Measurements from ENCODE around the gene BORCS5.
"Not testable (repeated sequence)": the region's sequence is repeated elsewhere in the genome, so short reads cannot be mapped to it uniquely, and the experiment has no call there.

Gene BORCS5

DNA sequence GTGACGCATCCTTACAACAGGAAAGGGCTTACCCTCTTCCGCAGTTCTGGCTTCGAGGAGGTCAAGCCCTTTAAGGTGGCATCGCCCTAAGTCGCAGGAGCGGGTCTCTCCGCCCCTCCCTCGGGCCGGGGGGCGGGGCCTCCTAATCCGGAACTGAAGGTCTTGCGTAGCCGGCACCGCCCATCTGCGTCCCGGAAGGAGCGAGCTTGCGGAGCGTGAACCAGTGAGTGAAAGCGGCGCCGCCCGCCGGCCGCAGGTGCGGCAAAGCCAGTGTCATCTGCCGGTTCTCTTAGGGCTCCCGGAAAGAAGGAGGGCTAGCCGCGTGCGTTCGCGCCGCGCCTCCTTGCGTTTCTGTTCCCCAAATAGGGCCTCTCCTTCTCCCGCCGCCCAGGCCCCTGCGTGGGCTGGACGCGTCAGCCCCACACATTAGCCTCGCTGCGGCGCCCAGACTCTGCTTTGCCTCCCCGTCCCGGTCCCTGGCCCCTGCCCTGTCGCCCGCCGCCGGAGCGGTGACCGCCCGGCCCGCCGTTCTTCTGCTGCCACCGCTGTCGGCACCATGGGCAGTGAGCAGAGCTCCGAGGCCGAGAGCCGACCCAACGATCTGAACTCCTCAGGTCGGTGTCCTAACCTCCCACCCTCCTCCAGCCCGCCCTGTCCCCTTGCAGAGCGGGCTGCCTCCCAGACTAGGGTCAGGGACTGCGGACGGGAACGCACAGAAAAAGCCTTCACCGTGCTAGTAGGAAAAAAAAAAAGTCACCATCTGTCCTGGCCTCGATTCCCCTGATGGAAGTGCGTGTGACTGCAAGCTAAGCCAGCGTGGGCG lies at the start of gene BORCS5:
TSS of gene BORCS5 (plus strand) at position 183 of the 823 bp plus-strand sequence. CDS start at position 557, 374 bp downstream.
- DNase-seq, result peak; percentile 92 to 97 (median 94)

DNA sequence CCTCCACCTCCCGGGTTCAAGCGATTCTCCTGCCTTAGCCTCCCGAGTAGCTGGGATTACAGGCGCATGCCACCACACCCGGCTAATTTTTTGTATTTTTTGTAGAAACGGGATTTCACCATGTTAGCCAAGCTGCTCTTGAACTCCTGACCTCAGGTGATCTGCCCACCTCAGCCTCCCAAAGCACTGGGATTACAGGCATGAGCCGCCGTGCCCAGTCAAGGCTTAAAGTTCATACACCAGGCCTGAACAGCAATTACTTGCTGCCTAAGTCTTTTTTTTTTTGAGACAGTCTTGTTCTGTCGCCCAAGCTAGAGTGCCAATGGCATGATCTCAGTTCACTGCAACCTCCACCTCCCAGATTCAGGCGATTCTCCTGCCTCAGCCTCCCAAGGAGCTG lies 46.2 kb upstream of the BORCS5 start:
- not testable (repeated sequence) for DNase-seq

DNA sequence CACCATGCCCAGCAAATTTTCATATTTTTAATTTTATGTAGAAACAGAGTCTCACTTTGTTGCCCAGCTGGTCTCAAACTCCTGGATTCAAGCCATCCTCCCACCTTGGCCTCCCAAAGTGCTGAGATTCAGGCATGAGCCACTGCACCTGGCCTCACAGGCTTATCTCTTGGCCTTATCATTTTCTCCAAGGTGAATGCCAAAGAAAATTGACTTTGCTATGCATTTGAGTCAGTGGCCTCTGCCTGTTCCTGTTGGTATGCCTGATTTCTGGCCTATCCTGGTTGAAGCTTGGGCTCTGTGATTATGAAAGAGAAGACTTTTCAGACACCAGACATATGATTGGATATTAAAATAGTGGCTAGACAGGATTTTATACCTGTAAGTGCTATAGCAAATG lies 41.0 kb upstream of the BORCS5 start:
- no peak for DNase-seq

DNA sequence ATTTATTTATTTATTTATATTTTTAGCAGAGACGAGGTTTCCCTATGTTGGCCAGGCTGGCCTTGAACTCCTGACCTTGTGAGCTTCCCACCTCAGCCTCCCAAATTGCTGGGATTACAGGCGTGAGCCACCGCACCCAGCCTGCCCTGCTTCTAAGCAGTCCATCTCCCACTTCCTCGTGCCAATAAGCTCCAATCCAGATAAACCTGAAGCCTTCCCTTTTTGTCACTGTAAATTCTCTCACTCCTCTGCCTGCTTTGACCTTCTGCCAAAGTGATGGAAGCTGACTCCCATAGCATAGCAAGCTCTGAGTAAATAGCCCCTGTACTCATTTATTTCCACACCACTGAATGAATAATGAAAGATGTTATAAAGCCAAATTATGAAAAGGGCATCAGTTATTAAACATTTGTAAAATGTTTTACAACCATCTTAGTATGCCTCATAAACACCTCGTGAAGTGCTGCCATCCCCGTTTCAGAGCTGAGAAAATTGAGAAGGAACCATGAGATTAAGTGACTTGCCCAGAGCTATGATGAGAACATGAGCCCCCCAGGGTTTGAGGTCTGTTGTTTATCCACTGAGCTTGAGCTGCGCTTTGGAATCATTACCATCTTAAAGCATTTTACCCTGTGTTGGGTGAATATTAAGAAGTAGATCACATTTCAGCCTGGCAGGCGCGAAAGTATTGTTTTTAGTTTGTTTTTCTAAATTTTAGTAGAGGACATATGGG lies 37.3 kb upstream of the BORCS5 start:
- no peak for DNase-seq

DNA sequence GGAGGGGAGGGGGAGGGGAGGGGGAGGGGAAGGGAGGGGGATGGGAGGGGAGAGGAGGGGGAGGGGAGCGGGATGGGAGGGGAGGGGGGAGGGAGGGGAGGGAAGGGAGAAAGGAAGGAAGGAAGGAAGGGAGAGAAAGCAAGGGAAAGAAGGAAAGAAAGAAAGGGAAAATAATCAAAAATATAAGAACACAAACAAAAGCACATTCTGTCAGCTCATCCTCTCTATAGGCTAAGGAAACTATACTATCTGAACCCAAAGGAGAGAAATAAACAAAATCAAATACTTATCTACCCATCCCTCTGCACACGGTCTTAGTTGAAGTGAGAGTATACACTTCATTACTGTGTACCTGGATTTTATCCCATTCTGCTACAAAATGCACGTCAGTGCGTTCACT lies 33.8 kb upstream of the BORCS5 start:
- no peak for DNase-seq

DNA sequence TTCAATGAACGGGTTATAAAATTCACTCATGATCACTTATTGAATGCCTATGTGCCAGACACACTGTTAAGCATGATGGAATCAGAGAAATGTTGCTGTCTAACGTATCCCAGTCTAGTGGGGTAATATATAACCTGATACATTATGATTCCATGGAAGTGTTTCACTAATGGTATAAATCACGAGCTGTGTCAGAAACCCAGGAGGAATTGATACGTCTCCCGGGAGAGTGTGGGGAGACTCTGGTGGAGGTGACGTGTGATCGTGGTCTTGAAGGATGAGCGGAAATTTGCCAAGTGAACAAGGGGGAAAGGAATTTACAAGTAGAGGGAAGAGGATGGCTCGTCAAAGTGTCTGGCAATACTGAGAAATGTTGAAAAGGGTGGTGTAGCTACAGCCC lies 33.3 kb upstream of the BORCS5 start:
- DNase-seq, result no peak

DNA sequence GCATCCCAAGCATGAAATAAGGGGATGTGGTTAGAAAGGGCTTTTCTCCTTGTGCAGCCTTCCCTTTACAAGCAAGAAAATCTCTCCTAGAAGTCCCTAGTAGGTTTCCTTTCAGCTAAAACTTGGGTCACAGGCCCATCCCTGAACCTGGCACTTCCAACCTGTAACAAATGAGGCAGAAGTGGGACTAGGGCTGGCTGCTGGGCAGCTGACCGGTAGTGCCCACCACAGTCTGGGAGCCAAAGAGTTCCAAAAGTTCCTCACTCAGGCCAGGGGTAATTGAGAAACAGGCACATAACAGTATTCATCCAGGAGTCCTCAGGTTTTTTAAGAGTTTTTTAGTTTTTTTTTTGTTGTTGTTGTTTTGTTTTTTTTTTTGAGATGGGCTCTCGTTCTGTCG lies 30.6 kb upstream of the BORCS5 start:
- DNase-seq, result no peak

DNA sequence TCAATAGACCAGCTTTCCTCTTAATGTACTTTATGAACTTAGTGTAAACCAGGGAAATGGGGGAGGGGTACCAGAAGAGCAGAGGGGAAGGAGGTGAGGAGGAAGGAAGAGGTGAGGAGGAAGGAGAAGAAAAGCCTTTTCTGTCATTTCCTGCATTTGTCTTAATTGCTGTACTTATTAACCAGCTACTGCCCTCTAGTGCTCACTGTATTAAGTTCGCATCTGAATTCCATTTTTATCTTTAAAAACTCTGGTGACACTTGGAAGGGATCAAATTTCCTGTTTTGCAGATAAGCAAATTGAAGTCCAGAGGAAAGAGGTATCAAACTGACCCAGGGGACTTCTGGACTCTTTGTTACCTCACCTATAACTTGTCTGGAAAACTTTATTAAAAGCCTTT lies 29.1 kb upstream of the BORCS5 start:
- peak in 4 of 6 experiments; percentile 8 to 69 (median 54) for DNase-seq

DNA sequence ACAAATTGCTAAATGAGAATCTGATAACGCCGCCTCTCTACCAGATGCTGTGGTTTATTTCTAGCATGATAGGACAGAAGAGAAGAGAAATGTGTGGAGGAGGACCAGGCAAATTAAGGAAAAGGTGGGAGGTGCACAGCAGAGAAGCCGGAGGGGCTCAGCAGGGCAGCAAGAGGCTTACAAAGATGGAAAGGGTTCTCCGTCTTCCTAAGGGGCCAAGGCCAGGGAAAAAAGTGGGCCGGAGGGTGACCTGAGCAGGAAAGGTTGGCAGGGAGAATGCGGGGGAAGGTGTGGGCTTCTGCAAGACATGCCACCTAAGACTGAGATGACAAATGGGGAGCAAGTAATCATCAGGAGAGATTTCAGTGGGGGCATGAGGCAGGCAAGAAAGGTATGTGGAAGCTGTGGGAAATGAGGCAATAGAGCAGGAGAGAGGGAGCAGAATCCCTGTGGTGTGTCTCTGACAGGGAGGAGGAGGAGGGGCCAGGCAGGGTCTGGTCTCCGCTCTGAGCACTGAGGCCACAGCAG lies 25.6 kb upstream of the BORCS5 start:
- no peak for DNase-seq

DNA sequence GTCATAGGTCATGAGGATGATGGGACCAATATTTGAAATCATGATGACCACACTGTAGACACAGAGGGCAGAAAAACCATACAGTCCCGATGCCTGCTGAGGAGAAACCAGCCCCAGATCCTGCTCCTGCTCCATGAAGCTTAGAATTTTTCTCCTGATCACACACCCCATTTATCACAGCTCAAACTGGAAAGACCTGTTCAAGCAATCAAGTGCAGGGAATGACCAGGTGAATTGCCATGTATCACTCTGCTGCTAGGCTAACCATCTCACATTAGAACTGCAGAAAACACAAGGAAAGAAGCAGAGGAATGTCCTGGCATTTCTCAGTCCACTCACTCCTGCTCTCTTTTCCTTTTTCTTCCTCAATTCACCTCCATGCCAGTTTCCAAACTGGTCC lies 25.0 kb upstream of the BORCS5 start:
- no peak for DNase-seq

DNA sequence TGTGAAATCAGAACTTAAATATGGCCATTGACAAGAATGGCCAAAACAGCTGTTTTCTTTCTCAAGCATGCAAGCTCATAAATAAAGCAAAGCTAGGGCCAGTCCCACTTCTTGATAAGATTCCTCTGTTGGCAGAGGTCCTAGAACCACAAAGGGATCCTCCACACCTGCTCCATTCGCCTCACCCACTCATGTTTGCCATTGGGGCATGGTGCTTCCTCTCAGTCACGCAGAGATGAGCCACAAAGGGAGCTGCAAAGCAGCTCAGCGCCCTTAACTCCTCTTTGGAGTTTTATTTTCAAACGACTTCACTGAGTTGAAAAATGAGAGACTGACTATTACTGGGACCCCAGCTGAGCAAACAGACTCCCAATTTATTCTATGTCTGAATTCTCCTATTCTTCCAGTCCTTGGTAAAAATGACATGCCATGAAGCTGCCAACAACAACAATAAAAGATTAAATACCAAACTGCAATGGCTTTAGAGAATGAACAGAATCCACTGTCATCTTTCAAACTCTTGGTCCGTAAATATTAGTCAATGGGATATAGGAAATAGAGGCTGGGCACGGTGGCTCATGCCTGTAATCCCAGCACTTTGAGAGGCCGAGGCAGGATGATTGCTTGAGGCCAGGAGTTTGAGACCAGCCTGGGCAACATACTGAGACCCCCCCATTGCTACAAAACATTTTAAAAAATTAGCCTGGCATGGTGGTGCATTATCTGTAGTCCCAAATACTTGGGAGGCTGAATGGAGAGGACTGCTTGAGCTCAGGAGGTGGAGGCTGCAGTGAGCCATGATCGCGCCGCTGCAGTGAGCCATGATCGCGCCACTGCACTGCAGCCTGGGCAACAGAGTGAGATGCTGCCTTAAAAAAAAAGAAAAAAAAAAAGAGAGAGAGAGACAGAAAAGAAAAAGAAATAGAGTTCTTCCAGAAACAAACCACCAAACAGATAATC lies 23.2 kb upstream of the BORCS5 start:
- DNase-seq, result no peak

DNA sequence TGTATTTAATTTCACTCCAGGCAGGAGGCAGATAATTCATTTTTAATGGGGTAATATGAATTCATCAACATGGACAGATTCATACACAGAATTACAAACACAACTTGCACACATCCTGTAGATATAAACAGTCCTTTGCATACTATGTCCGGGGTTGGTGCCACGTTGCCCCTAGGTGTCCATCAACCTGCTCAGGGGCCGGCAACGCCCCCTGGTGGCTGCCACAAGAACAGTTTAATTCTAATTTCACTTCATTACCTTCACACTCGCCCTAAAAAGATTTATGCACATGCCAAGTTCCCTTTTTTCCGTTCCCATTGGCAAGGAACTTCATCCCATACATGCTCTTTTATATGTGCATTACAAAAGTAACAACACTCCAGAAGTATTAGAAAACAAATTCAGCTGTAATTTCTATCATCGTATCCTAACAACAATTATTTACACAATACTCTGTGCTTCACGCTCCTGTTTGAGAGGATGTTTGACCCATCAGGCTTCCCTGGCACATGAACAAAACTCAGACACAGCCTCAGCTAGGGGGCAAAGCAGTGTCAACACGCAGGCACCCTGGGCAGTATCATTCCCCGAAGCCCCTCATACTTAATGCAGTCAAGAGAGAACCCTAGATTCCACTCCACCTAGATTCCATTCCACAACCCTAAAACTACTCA lies 22.4 kb upstream of the BORCS5 start:
- peak; percentile 4 to 58 (median 43) for DNase-seq

DNA sequence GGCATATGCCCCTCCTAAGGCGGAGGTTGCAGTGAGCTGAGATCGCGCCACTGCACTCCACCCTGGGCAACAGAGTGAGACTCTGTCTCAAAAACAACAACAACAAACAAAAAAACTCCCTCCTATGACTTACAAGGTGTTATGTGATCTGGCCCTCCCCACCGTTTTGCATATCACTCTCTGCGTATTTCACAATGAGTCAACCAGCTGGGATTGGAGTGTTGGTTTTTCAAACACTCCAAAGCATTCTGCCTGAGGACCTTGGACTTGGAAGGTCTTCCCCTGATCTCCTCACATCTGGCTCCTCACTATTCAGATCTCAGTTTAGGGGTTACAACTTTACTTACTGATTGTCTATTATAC lies 20.8 kb upstream of the BORCS5 start:
- no peak for DNase-seq

DNA sequence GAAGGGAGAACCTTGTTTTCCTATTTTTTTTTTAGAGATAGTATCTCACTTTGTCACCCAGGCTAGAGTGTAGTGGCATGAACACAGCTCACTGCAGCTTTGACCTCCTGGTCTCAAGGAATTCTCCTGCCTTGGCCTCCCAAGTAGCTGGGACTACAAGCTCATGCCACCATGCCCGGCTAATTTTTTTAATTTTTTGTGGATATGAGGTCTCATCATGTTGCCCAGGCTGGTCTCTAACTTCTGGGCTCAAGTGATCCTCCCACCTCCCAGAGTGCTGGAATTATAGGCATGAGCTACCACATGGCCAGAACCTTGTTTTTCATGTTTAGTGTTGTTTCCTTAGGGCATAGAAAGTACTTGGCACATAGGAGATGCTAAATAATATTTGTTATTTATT lies 20.4 kb upstream of the BORCS5 start:
- DNase-seq, result no peak

DNA sequence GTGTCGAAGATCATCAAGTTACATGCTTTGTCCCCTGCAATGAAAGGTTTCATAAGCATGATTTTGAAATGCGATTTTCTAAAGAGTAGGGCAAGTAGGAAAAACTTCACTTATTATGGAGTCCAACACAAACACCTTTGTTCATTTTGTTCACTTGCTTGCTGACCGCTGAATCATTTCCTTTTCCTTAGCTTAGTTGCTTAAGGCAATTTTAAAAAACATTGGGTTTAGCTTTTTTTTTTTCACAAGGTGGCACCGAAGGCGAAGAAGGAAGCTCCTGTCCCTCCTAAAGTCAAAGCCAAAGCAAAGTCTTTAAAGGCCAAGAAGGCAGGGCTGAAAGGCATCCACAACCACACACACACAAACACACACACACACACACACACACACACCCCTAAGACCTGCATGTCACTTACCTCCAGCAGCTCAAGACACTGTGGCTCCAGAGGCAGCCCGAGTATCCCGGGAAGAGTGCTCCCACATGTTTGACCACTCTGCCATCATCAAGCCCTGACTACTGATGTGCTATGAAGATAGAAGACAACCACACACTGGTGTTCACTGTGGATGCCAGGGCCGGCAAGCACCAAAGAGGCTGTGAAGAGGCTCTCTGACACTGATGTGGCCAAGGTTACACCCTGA lies 18.2 kb upstream of the BORCS5 start:
- DNase-seq, result no peak

DNA sequence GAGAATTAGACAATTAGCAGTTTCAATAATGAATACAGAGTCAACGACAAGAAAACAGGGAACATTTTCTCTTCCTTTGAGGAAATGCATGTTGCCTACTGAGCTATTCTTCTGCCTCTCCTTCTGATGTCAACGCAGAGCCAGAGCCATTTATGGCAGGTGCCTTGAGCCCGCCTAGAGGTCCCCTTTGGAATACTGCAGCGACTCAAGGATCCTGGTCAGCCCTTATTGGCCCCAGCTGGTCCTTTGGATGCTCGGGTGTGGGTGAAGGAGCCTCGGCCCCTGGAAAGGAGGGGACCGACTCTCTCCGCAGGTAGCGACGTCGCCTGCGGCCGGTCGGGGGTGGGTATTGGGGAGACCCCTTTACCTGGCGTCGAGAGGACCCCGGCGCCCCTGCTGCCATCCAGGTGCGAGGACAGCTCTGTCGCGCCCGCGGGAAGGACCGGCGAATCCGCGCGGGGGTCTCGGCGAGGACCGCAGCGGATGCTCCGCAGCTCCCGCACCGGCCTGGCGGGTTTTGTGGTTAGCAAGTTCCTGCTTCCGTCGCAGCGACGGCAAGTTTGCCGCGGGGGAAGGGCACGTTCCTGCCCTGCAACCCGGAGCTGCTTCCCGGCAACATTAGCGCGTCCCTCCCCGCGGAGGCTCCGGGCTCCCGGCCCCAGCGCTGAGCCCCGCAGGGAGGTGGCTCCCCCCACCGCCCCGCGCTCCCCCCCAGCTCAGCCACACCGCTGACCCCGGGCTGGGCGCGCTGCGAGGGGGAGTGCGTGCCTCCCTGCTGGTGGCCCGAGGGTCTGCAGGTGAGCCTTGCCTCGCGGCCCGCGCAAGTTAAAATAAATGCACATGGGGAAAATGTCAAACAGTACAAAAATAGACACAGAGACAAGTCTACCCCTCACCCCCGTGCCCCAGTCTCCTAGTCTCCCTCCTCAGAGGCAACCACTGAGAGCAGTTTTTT lies 6.9 kb upstream of the BORCS5 start, which contains the start of gene MANSC1:
TSS of gene MANSC1 (minus strand) at position 532 of the 955 bp plus-strand sequence. CDS start 6,928 bp downstream, outside the sequence.
- DNase-seq, result peak; percentile 32 to 70 (median 54)

DNA sequence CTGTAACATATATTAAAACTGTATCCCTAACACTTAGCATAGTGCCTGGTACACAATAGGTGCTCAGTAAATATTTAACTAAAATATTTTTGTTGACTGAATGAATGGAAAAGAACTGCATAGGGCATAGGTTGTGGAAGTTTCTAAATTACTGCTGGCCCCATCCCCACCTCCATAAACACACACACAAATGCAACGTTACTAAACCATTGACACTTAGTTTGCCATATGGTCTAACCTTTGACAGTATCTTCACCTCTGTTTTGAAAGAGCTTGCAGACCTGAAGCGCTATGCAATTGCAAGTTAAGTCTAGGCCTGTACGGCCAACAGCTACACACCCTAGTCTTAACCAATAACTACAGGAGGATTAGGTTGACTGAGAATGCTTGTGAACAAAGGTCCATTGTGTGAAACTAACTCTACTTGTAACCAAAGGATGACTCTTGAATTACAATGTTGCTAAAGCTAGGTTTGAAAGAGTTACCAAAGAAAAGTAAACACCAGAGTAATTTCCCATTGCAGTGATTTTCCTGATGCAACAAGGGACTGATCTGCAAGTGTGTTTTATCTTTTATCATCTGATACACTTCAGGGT lies 5.9 kb upstream of the BORCS5 start:
- DNase-seq, result no peak

DNA sequence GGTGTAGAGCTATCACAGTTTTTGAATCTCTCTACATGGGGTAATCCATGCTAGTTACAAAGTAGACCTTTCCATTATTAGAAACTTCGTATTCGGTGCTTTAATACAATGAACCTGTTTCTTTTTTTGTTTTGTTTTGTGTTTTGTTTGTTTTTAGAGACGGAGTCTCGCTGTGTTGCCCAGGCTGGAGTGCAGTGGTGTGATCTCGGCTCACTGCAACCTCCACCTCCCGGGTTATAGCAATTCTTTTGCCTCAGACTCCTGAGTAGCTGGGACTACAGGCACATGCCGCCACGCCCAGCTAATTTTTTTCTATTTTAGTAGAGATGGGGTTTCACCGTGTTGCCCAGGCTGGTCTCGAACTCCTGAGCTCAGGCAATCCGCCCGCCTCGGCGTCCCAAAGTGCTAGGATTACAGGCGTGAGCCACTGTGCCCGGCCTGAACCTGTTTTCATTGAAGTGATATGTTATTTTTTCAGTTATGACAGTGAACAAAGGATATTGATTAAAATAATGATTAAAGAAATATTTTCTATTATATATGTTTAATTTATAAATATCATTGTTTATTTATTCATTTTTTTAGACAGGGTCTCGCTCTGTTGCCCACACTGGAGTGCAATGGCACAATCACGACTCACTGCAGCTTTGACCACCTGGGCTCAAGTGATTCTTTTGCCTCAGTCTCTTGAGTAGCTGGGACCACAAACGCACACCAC lies 5.3 kb upstream of the BORCS5 start:
- DNase-seq, result not testable (repeated sequence)

DNA sequence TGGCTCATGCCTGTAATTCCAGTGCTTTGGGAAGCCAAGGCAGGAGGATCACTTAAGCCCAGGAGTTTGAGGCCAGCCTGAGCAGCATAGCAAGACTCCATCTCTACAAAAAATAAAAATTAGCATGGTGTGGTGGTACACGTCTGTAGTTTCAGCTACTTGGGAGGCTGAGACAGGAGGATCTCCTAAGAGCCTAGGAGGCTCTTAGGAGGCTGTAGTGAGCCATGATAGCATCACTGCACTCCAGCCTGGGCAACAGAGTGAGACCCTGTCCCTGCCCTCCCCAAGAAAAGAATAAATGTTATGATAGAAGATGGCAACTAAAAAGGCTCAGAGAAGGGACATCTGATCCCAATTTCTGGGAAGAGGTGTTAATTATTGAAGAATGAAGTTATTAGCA lies 3.6 kb upstream of the BORCS5 start:
- no peak for DNase-seq

Measured in stimulated activated naive CD4-positive, alpha-beta T cell (primary cell).